Measurements from ENCODE around the gene PIP4K2A.

DNA sequence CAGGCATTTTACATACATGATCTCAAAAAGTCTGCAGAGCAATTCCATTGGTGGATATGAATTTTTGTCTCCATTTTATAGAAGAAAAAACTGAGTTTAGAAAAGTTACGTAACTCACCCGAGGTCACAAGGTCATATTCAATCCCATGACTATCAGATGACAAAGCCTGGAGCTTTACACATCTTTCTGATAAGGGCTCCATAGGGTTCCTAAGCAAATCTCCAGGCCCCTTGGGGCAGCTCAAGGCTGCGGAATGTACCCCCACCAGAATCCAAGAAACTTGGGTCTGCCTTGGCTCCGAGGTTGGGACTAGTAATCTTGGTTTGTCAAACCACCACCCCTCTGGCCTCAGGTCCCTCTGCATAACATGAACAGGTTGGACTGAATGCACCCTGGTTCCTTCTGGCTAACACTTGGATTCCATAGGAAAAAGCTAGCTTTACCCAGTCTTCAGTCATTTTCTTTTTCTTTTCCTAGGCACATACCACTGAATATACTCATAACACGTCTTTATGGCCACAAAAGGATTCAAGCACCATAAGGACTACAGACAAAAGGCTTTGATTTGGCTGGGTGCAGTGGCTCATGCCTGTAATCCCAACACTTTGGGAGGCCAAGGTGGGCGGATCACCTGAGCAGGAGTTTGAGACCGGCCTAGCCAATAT, 55.5 kb downstream of the PIP4K2A start:
- TF ChIP-seq, protein P1, sequence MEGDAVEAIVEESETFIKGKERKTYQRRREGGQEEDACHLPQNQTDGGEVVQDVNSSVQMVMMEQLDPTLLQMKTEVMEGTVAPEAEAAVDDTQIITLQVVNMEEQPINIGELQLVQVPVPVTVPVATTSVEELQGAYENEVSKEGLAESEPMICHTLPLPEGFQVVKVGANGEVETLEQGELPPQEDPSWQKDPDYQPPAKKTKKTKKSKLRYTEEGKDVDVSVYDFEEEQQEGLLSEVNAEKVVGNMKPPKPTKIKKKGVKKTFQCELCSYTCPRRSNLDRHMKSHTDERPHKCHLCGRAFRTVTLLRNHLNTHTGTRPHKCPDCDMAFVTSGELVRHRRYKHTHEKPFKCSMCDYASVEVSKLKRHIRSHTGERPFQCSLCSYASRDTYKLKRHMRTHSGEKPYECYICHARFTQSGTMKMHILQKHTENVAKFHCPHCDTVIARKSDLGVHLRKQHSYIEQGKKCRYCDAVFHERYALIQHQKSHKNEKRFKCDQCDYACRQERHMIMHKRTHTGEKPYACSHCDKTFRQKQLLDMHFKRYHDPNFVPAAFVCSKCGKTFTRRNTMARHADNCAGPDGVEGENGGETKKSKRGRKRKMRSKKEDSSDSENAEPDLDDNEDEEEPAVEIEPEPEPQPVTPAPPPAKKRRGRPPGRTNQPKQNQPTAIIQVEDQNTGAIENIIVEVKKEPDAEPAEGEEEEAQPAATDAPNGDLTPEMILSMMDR (IDR thresholded peaks at IDR 0.05) = no peak
- TF ChIP-seq POLR2A (IDR thresholded peaks at IDR 0.05) = no peak

All from body of pancreas (tissue), 4 donors.